ENCODE data around the gene FBXO31.

Gene FBXO31

GRCh38 chr16:87320510-87321227 is 62.9 kb downstream of the FBXO31 start:
- Histone ChIP-seq H3K9ac (ENCODE audit: low read length) (no peak overlapping the region), H3K4me3 (ENCODE audit: low read length) (no peak overlapping the region), H3K4me2 (ENCODE audit: low read length) (no peak overlapping the region), H3K36me3 (replicated peaks; ENCODE audit: low read depth, low read length) (peaks cover 6% of the 10 kb centered on the region), H3K4me1 (ENCODE audit: low read length) (peaks cover 18% of the 10 kb centered on the region), H3K9me3 (ENCODE audit: insufficient read depth, low read length) (no peaks in the 10 kb centered on the region), H3K27ac (ENCODE audit: low read length) (no peak overlapping the region), H2AFZ (ENCODE audit: low read depth, low read length) (no peak overlapping the region), H4K20me1 (ENCODE audit: insufficient read depth, low read length) (no peaks in the 10 kb centered on the region), H3K79me2 (ENCODE audit: low read length) (peaks cover 21% of the 10 kb centered on the region), H3K27me3 (ENCODE audit: low read depth, low read length) (no peaks in the 10 kb centered on the region)
- TF ChIP-seq EZH2phosphoT487 (IDR thresholded peaks at IDR 0.05; ENCODE audit: low read depth) (no peak), CTCF (IDR thresholded peaks at IDR 0.05; ENCODE audit: low read depth, low read length) (no peak)

DNA sequence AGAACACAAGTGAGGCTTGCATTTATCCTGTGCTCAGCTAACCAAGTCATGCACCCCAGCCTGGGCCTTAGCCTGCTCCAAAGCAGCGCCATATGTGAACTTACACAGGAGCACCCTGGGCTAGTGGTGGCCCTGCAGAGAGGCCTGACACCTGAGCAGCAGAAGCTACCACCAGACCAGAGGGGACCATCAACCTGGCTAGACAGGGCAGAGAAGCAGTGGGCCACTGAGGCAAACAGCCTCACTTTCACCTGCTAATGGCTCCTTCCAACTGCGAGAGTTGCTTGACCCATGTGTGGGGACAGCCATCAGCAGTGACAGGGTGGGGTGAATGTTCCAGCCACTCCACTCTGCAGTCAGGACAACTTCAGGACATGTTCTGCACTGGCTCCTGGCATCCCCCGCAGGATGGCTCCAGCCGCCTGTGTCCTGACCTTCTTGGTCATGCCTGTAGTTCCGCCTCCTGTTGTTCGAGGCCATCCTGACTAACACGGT is 63.5 kb downstream of the FBXO31 start:
- peaks cover 24% of the 10 kb centered on the region for H3K4me1 ChIP-seq (ENCODE audit: low read length)
- no peak overlapping the region for H3K9ac ChIP-seq (ENCODE audit: low read length)
- no peak overlapping the region for H3K27ac ChIP-seq (ENCODE audit: low read length)
- peaks cover 6% of the 10 kb centered on the region for H3K36me3 ChIP-seq (replicated peaks; ENCODE audit: low read depth, low read length)
- no peak overlapping the region for H3K4me3 ChIP-seq (ENCODE audit: low read length)
- H3K4me2 ChIP-seq (ENCODE audit: low read length) = no peak overlapping the region
- H2AFZ ChIP-seq (ENCODE audit: low read depth, low read length) = no peak overlapping the region
- TF ChIP-seq EZH2phosphoT487 (IDR thresholded peaks at IDR 0.05; ENCODE audit: low read depth) (no peak), CTCF (IDR thresholded peaks at IDR 0.05; ENCODE audit: low read depth, low read length) (no peak)
- H3K9me3 ChIP-seq (ENCODE audit: insufficient read depth, low read length) = no peaks in the 10 kb centered on the region
- no peaks in the 10 kb centered on the region for H4K20me1 ChIP-seq (ENCODE audit: insufficient read depth, low read length)
- no peaks in the 10 kb centered on the region for H3K27me3 ChIP-seq (ENCODE audit: low read depth, low read length)
- H3K79me2 ChIP-seq (ENCODE audit: low read length) = peaks cover 21% of the 10 kb centered on the region

GRCh38 chr16:87319011-87319410 is 64.6 kb downstream of the FBXO31 start:
- H3K27ac ChIP-seq (ENCODE audit: low read length) = no peak overlapping the region
- peak overlapping the region; percentile 82; the same call in 1 of the 2 replicates for H3K4me3 ChIP-seq (ENCODE audit: low read length)
- peaks cover 21% of the 10 kb centered on the region for H3K79me2 ChIP-seq (ENCODE audit: low read length)
- peaks cover 31% of the 10 kb centered on the region for H3K4me1 ChIP-seq (ENCODE audit: low read length)
- H3K4me2 ChIP-seq (ENCODE audit: low read length) = peak overlapping the region; percentile 93
- no peak overlapping the region for H3K9ac ChIP-seq (ENCODE audit: low read length)
- TF ChIP-seq EZH2phosphoT487 (IDR thresholded peaks at IDR 0.05; ENCODE audit: low read depth) (no peak), CTCF (IDR thresholded peaks at IDR 0.05; ENCODE audit: low read depth, low read length) (no peak)
- no peaks in the 10 kb centered on the region for H3K9me3 ChIP-seq (ENCODE audit: insufficient read depth, low read length)
- H3K27me3 ChIP-seq (ENCODE audit: low read depth, low read length) = no peaks in the 10 kb centered on the region
- H4K20me1 ChIP-seq (ENCODE audit: insufficient read depth, low read length) = no peaks in the 10 kb centered on the region
- H2AFZ ChIP-seq (ENCODE audit: low read depth, low read length) = no peak overlapping the region
- H3K36me3 ChIP-seq (replicated peaks; ENCODE audit: low read depth, low read length) = peaks cover 6% of the 10 kb centered on the region

- Histone ChIP-seq H3K9ac (ENCODE audit: low read length) (peak overlapping the region; percentile 92), H3K79me2 (ENCODE audit: low read length) (peaks cover 21% of the 10 kb centered on the region), H3K4me3 (ENCODE audit: low read length) (peak overlapping the region; percentile 82), H3K36me3 (replicated peaks; ENCODE audit: low read depth, low read length) (peaks cover 6% of the 10 kb centered on the region), H3K9me3 (ENCODE audit: insufficient read depth, low read length) (no peaks in the 10 kb centered on the region), H3K27me3 (ENCODE audit: low read depth, low read length) (no peaks in the 10 kb centered on the region), H3K4me1 (ENCODE audit: low read length) (peaks cover 31% of the 10 kb centered on the region), H2AFZ (ENCODE audit: low read depth, low read length) (no peak overlapping the region), H4K20me1 (ENCODE audit: insufficient read depth, low read length) (no peaks in the 10 kb centered on the region), H3K4me2 (ENCODE audit: low read length) (peak overlapping the region; percentile 93), H3K27ac (ENCODE audit: low read length) (peak overlapping the region; percentile 75)
- TF ChIP-seq EZH2phosphoT487 (IDR thresholded peaks at IDR 0.05; ENCODE audit: low read depth) (no peak), CTCF (IDR thresholded peaks at IDR 0.05; ENCODE audit: low read depth, low read length) (no peak)
Measured at GRCh38 chr16:87317750-87318644, 65.6 kb downstream of the FBXO31 start.
